Calu3 (cell line): ENCODE data around the gene KCNH5. TPM values are rescaled to one million over a fixed set of nuclear protein-coding genes. Genes with fewer than 3 reads are reported as not detected.
A peak's percentile ranks its signal among the peaks of the same experiment; 100 is the strongest.

ENCODE experiments used
- BruUV-seq: library from RNA; stranded (reverse); fragments of 400-500 nt; replicated peaks from 2 replicates; lab custom pipeline; 2021; lab: Mats Ljungman, UMichigan
- CTCF ChIA-PET: fragments of 300-600 bp; sonication (Branson Sonifier 250); formaldehyde crosslinking; loops from one replicate; lab custom pipeline; 2022; ENCODE audit warnings: antibody characterized with exemption; lab: Charles Lee
- DNase-seq: peaks from one replicate; pipeline ENCODE4 v3.0.0; 2022
- H3K27ac Mint-ChIP-seq: one replicate; pipeline ENCODE4 v1.8.0; 2022; ENCODE audit warnings: mixed read lengths; ENCODE audit not compliant: unreplicated experiment
- H3K27me3 Mint-ChIP-seq: one replicate; pipeline ENCODE4 v1.8.0; 2022; ENCODE audit warnings: mixed read lengths; ENCODE audit not compliant: unreplicated experiment
- H3K36me3 Mint-ChIP-seq: one replicate; pipeline ENCODE4 v1.8.0; 2022; ENCODE audit warnings: mild to moderate bottlenecking, moderate library complexity, mixed read lengths; ENCODE audit not compliant: insufficient read depth, unreplicated experiment
- H3K4me1 Mint-ChIP-seq: one replicate; pipeline ENCODE4 v1.8.0; 2022; ENCODE audit warnings: mild to moderate bottlenecking, low read depth, mixed read lengths; ENCODE audit not compliant: unreplicated experiment
- H3K4me3 Mint-ChIP-seq: one replicate; pipeline ENCODE4 v1.8.0; 2022; ENCODE audit warnings: mild to moderate bottlenecking, low read depth, moderate library complexity, mixed read lengths; ENCODE audit not compliant: unreplicated experiment
- H3K9me3 Mint-ChIP-seq: one replicate; pipeline ENCODE4 v1.8.0; 2022; ENCODE audit warnings: low read depth, mixed read lengths; ENCODE audit not compliant: unreplicated experiment
- CTCF ChIP-seq: fragments of 200-600 bp; IDR thresholded peaks from one replicate; pipeline ENCODE4 v1.8.0; 2022; ENCODE audit warnings: antibody characterized with exemption; ENCODE audit not compliant: unreplicated experiment
- intact Hi-C: fragments of 100-400 bp; cut with micrococcal nuclease; formaldehyde crosslinking; loops from one replicate; pipeline ENCODE4 v1.10.0; 2022; ENCODE audit not compliant: unreplicated experiment
- total RNA-seq: library from RNA; stranded (reverse); gene quantifications from 2 replicates; pipeline ENCODE4 v1.2.3, GENCODE V29; 2022

Gene KCNH5
- total RNA-seq, 1 experiment from 2014 or later: not detected

GRCh38 chr14:62696929-62697328 lies 348.3 kb downstream of the KCNH5 start:
- intact Hi-C loops: no loop called here
- H3K4me3 Mint-ChIP-seq: no peak overlapping the region
- CTCF ChIA-PET: no interaction called here
- no peak for DNase-seq
- peaks cover 45% of the 10 kb centered on the region for H3K4me1 Mint-ChIP-seq
- no peaks in the 10 kb centered on the region for H3K9me3 Mint-ChIP-seq
- H3K36me3 Mint-ChIP-seq: no peaks in the 10 kb centered on the region
- H3K27ac Mint-ChIP-seq: no peak overlapping the region
- TF ChIP-seq CTCF: no peak
- no peaks in the 10 kb centered on the region for H3K27me3 Mint-ChIP-seq
- BruUV-seq: no TSS peak

GRCh38 chr14:62696331-62696924 lies 348.8 kb downstream of the KCNH5 start:
- no peaks in the 10 kb centered on the region for H3K27me3 Mint-ChIP-seq
- DNase-seq: no peak
- H3K4me1 Mint-ChIP-seq: peaks cover 50% of the 10 kb centered on the region
- H3K27ac Mint-ChIP-seq: peak overlapping the region; percentile 56
- CTCF ChIA-PET: no interaction called here
- H3K4me3 Mint-ChIP-seq: no peak overlapping the region
- TF ChIP-seq CTCF: no peak
- no peaks in the 10 kb centered on the region for H3K36me3 Mint-ChIP-seq
- no peaks in the 10 kb centered on the region for H3K9me3 Mint-ChIP-seq
- intact Hi-C loops: no loop called here
- BruUV-seq: no TSS peak

- H3K9me3 Mint-ChIP-seq: no peaks in the 10 kb centered on the region
These were observed 351.2 kb downstream of the KCNH5 start for GRCh38 chr14:62694075-62694474.

GRCh38 chr14:62692490-62693106 lies 352.7 kb downstream of the KCNH5 start:
- Mint-ChIP-seq H3K9me3 (no peaks in the 10 kb centered on the region), H3K27ac (peak overlapping the region; percentile 98), H3K4me1 (peaks cover 65% of the 10 kb centered on the region), H3K36me3 (no peaks in the 10 kb centered on the region), H3K27me3 (no peaks in the 10 kb centered on the region), H3K4me3 (peak overlapping the region; percentile 42)
- intact Hi-C loops: loop anchor here (5.0 kb wide), 1 partner anchor 350 kb away; no protein-coding TSS in a partner anchor
- BruUV-seq: no TSS peak
- DNase-seq: no peak
- TF ChIP-seq CTCF: no peak
- CTCF ChIA-PET: interaction anchor here (0.6 to 1.1 kb wide), 2 partner anchors 8 to 854 kb away, joined by 4 read pairs; no protein-coding TSS in a partner anchor

More at GRCh38 chr14:62694075-62694474, 351.2 kb downstream of the KCNH5 start:
- CTCF ChIA-PET: no interaction called here
- no TSS peak for BruUV-seq
- peaks cover 64% of the 10 kb centered on the region for H3K4me1 Mint-ChIP-seq
- H3K27ac Mint-ChIP-seq: peak overlapping the region; percentile 98
- H3K36me3 Mint-ChIP-seq: no peaks in the 10 kb centered on the region
- intact Hi-C loops: loop anchor here (5.0 kb wide), 1 partner anchor 348 kb away; no protein-coding TSS in a partner anchor
- H3K27me3 Mint-ChIP-seq: no peaks in the 10 kb centered on the region
- no peak overlapping the region for H3K4me3 Mint-ChIP-seq
- DNase-seq: peak; percentile 63
- no peak for TF ChIP-seq CTCF
